HepG2 (cell line): ENCODE data around the gene ELOVL6. TPM values are rescaled to one million over a fixed set of nuclear protein-coding genes. Genes with fewer than 3 reads are reported as not detected.

Experiments
- CEBPG ChIP-seq: IDR thresholded peaks from 2 replicates; pipeline ENCODE4 v1.6.1; 2016
- DDIT3 ChIP-seq: sonication (generic); formaldehyde crosslinking; IDR thresholded peaks from 2 replicates; pipeline ENCODE4 v1.4.0; 2020; ENCODE audit warnings: mild to moderate bottlenecking, missing genetic modification reagents
- GABPB1 ChIP-seq: IDR thresholded peaks from 2 replicates; pipeline ENCODE4 v1.6.1; 2016; ENCODE audit warnings: mild to moderate bottlenecking, missing genetic modification reagents, moderate library complexity, missing compliant biosample characterization
- HHEX ChIP-seq: IDR thresholded peaks from 2 replicates; pipeline ENCODE4 v1.6.1; 2016; ENCODE audit warnings: control low read depth
- IRF2 ChIP-seq: IDR thresholded peaks from 2 replicates; pipeline ENCODE4 v1.6.1; 2018; ENCODE audit warnings: missing genetic modification reagents, missing compliant biosample characterization
- JUND ChIP-seq: sonication (generic); formaldehyde crosslinking; IDR thresholded peaks from 2 replicates; pipeline ENCODE4 v1.8.0; 2022; ENCODE audit warnings: mild to moderate bottlenecking, missing genetic modification reagents
- KDM5B ChIP-seq: sonication (generic); formaldehyde crosslinking; IDR thresholded peaks from 2 replicates; pipeline ENCODE4 v1.4.0; 2020; ENCODE audit warnings: missing genetic modification reagents, mild to moderate bottlenecking, borderline replicate concordance
- NFRKB ChIP-seq: fragments of 450-650 bp; IDR thresholded peaks from 2 replicates; pipeline ENCODE4 v1.6.1; 2017
- SALL1 ChIP-seq: sonication (generic); formaldehyde crosslinking; IDR thresholded peaks from 2 replicates; pipeline ENCODE4 v1.8.0; 2022; ENCODE audit warnings: mild to moderate bottlenecking, missing genetic modification reagents
- SMARCC2 ChIP-seq: fragments of 450-650 bp; IDR thresholded peaks from 2 replicates; pipeline ENCODE4 v1.6.1; 2017; ENCODE audit warnings: antibody characterized with exemption, mild to moderate bottlenecking
- SNRNP70 ChIP-seq: fragments of 200-400 bp; formaldehyde crosslinking; IDR thresholded peaks from 2 replicates; pipeline ENCODE4 v1.6.1; 2017; ENCODE audit warnings: mild to moderate bottlenecking, low read depth, low read length, moderate library complexity
- ZBED4 ChIP-seq: sonication (generic); formaldehyde crosslinking; IDR thresholded peaks from 2 replicates; pipeline ENCODE4 v1.4.0; 2020; ENCODE audit warnings: missing genetic modification reagents, borderline replicate concordance
- ZBTB43 ChIP-seq: sonication (generic); formaldehyde crosslinking; conservative IDR thresholded peaks from 2 replicates; pipeline ENCODE4 v1.4.0; 2020; ENCODE audit warnings: missing genetic modification reagents
- ZC3H13 ChIP-seq: sonication (generic); formaldehyde crosslinking; IDR thresholded peaks from 2 replicates; pipeline ENCODE4 v1.8.1; 2023; ENCODE audit warnings: mild to moderate bottlenecking, missing genetic modification reagents, moderate library complexity
- ZHX2 ChIP-seq, 2 experiments: sonication (generic) in 1 of 2; formaldehyde crosslinking in 1 of 2; IDR thresholded peaks; 2 replicates each; pipeline versions ENCODE4 v1.6.1 to v1.9.0; 2014 to 2022; ENCODE audit warnings: antibody characterized with exemption in 1 of 2, borderline replicate concordance in 1 of 2, inconsistent platforms in 1 of 2, low read depth in 1 of 2, missing genetic modification reagents in 1 of 2
- ZNF350 ChIP-seq: sonication (generic); formaldehyde crosslinking; IDR thresholded peaks from 2 replicates; pipeline ENCODE4 v1.4.0; 2020; ENCODE audit warnings: mild to moderate bottlenecking, low read depth, missing genetic modification reagents, borderline replicate concordance
- ZNF589 ChIP-seq: sonication (generic); formaldehyde crosslinking; conservative IDR thresholded peaks from 2 replicates; pipeline ENCODE4 v1.8.0; 2022; ENCODE audit warnings: mild to moderate bottlenecking, moderate library complexity, missing genetic modification reagents
- polyA plus RNA-seq, 8 experiments: library from polyadenylated mRNA; depleted of rRNA in 3 of 8; stranded (reverse) in 7 of 8; unstranded in 1 of 8; fragments of >200 nt; fragmentation: Illumina TruSeq in 4 of 8; extraction: Trizol in 4 of 8; gene quantifications; 2 replicates each; pipeline versions ENCODE4 v1.2.1 to v1.2.3, GENCODE V29; 2011 to 2016; ENCODE audit warnings: low read depth in 4 of 8, missing spikeins in 1 of 8, mixed read lengths in 1 of 8; ENCODE audit not compliant: insufficient read depth in 1 of 8
- total RNA-seq, 5 experiments: library from RNA; depleted of rRNA; stranded (reverse); fragments of >200 nt; fragmentation: Illumina TruSeq; extraction: Trizol; gene quantifications; 2 replicates each; pipeline ENCODE4 v1.2.3, GENCODE V29; 2016; ENCODE audit warnings: low read depth in 1 of 5

The ELOVL6 gene
- total and polyA plus RNA-seq, 2 of the 13 experiments (the other 11 are each of a cell fraction or from before 2014, with no cell fraction given) = 14.1 to 23.2 TPM

GRCh38 chr4:110198435-110199416, at the start of gene ELOVL6 (continued):
- TF ChIP-seq SALL1 (CRISPR knock-in tag) (peak; percentile 95), GABPB1 (peak; percentile 72), IRF2 (CRISPR knock-in tag) (peak; percentile 36; the same call in 1 of the 2 replicates), CEBPG (CRISPR knock-in tag) (peak; percentile 67; the same call in 1 of the 2 replicates), KDM5B (no peak), JUND (no peak), ZHX2 (IDR thresholded peaks at IDR 0.05; ENCODE audit: low read depth) (no peak), ZHX2 (CRISPR knock-in tag; IDR thresholded peaks at IDR 0.05; ENCODE audit: borderline replicate concordance) (no peak), SNRNP70 (no peak), DDIT3 (CRISPR knock-in tag) (no peak), NFRKB (no peak), ZNF350 (CRISPR knock-in tag) (0 out of 2 replicates have a peak, but pooled peaks have one; percentile 73), ZNF589 (0 out of 2 replicates have a peak, but pooled peaks have one; percentile 29), SMARCC2 (no peak), ZBED4 (CRISPR knock-in tag) (no peak), ZBTB43 (CRISPR knock-in tag) (no peak), HHEX (CRISPR knock-in tag) (no peak), ZC3H13 (CRISPR knock-in tag) (0 out of 2 replicates have a peak, but pooled peaks have one; percentile 67)
